HG02870 (cell line): ENCODE data around the gene RAPGEF1.
"Not testable (repeated sequence)": the region's sequence is repeated elsewhere in the genome, so short reads cannot be mapped to it uniquely, and the experiment has no call there.

Experiments
- ATAC-seq: cut with Tn5 transposase; IDR thresholded peaks from one replicate; pipeline ENCODE4 v1.9.1; 2021; ENCODE audit warnings: mild to moderate bottlenecking, moderate library complexity; ENCODE audit not compliant: unreplicated experiment

Gene RAPGEF1

GRCh38 chr9:131575946-131576853 is 163.7 kb downstream of the RAPGEF1 start:
- no peak for ATAC-seq

GRCh38 chr9:131574730-131575640 is 164.9 kb downstream of the RAPGEF1 start:
- ATAC-seq, result no peak

DNA sequence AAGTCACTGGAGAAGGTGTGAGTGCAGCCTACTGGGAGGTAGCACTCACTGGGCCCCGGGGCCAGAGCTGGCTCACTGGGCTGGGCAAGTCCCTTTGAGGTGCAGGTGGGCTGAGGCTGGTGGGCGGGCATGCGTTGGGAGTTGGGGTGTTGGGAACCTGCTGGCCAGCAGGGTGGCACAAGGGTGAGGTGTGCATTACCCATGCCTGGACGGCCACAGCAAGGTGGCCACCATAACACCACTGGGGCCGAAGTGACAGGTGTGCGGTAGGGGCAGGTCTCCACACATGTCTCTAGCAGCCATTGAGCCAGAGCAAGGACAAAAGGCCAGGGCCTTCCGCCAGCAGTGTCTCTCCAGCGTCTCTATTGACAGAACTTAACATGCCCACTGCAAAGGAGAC is 172.0 kb downstream of the RAPGEF1 start:
- no peak for ATAC-seq

DNA sequence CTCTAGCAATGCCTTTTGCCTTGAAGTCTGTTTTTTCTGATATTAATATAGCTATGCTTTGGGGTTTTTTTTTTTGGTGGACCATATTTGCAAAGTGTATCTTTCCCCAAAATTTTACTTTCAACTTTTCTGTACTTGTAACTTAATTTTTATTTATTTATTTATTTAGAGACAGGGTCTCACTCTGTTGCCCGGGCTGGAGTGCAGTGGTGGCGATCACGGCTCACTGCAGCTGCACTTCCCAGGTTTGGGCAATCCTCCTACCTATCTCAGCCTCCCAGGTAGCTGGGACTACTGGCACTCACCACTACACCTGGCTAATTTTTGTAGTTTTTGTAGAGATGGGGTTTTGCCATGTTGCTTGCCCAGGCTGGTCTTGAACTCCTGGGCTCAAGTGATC is 173.7 kb downstream of the RAPGEF1 start:
- no peak for ATAC-seq

DNA sequence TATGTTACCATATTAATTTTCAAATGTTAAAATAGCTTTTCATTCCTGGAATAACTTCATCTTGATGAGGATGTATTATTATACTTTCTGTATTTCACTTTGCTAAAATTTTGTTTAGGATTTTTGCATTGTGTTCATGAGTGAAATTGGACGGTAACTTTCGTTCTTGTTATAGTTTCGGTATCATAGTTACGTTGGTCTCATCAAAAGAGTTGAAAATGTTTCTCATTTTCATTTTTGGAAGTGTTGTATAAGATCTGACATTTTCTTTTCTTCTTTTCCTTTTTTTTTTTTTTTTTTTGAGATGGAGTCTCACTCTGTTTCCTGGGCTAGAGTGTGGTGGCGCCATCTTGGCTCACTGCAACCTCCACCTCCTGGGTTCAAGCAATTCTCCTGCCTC is 174.5 kb downstream of the RAPGEF1 start:
- ATAC-seq, result no peak

GRCh38 chr9:131562032-131562959 is 177.6 kb downstream of the RAPGEF1 start:
- ATAC-seq, result no peak

DNA sequence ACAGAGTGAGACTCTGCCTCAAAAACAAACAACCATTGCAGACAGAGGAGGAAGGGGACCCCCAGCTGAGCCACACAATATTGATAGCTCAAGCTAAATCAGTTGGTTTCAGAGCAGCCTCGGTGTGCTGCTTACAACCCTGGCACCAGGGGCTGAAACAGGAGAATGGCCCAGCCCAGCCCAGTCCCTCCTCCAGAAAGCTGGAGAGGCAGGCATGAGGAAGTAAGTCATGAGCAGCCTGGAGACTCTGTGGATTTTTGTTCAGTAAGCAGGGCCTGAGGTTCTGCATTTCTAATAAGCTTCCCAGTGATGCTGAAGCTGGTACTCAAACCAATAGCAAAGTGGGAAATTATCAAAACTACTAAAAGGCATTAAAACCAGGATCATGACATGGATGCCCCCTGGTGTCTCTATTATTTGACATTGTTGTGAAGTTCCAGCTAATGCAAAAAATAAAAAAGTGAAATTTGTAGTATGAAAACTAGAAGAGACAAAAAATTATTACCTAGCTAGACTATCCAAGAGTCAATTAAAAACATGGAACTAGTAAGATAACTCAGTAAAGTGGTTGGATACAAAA is 180.4 kb downstream of the RAPGEF1 start:
- ATAC-seq, result no peak

DNA sequence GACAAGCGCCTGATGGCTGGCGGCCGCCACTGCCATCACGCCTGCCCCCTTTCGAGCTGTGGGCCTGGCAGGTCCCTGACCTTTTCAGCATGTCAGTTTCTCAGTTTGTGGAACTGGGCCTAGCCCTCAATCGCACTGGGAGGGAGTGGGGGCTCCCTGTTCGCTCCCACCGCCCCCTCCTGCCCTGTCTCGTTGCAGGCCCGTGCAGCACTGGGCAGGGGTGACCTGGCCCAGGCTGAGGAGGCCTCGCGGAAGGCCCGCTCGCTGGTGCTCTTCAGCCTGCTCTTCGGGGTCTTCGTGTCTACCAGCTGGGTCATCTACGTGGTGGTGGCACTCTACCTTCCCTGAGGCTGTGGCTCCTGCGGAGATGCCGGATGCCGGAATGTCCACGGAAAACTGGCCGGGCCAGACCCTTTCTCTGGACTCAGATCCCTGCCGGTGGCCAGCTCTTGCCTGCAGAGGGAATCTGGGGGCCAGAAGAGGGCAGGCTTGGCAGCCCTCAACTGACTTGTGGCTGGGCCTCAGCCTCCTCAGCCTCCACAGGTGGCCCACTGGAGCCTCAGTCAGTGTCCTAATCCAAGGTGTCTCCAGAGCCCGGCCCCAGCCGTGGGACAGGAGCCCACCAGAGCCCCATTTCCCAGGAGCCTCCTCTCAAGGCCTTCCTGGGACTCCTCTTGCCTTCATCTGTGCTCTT is 181.9 kb downstream of the RAPGEF1 start:
- ATAC-seq, result no peak

- ATAC-seq, result no peak
Measured at GRCh38 chr9:131555841-131556673, 183.8 kb downstream of the RAPGEF1 start.

DNA sequence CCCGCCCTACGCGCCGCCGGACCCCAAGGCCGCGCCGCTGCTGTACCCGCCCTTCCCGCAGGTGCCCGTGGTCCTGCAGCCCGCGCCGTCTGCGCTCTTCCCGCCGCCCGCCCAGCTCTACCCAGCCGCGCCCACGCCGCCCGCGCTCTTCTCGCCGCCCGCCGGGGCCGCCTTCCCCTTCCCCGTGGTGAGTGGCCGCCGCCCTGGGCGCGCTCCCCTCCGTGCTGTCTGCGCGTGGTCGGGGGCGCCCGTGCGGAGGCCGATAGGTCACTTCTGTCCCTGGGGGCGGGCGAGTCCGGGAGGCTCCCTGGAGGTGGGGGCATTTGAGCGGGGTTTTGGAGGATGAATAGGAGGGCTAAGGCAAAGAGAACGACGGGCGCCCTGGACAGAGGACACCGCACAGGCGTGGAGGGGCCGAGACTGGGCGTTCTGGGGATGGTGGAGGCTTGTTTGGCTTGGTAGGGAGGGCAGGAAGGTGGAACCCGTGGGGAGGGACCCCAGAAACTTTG is 185.0 kb downstream of the RAPGEF1 start:
- ATAC-seq, result no peak

DNA sequence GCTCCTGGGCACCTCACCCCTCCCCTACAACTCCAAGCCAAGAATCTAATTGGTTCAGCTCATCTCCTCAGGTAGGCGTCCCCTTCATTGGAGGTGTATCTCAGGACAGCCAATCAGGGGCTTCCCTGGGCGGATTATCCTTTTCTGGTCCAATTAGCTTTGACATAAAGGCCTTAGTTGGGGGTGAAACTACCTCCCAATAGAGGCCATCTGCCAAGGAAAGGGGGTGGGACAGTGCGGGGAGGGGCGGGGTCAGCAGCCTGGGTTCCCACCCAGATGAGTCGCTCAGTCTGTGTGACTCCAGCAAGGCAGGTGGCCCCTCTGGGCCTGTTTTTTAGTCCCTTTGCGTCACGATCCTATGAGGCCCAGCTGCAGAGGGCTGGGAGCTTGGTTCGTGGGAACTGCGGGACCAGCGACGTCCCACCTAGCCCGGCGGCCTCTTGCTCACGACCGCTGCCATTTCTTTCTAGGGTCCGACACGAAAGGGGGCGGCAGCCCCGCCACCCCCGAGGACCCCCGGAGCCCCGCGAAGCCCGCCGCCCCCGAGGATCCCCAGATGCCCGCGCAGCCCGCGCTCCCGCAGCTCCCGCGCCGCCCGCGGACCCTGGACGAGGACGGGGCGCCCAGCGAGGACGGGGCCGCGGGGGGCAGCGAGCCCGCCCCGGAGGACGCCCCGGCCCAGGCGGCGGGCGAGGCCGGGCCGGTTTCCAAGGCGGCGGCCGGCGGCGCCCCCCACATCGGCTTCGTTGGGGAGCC is 185.6 kb downstream of the RAPGEF1 start:
- no peak for ATAC-seq

DNA sequence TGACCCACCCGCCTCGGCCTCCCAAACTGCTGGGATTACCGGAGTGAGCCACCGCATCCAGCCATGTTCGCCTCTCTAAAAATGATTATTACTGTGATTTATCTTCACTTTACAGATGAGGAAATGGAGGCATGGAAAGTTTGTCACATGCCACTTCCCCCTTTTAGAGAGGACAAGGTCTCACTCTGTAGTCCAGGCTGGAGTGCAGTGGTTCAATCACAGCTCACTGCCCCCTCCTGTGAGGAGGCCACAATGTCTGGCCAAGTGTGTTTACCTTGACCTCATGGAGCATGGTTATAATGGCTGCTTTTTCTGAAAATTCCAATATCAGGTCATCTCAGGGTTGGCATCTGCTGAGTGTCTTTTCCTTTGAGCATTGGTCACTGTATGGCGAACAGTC is 187.8 kb downstream of the RAPGEF1 start:
- ATAC-seq, result no peak

DNA sequence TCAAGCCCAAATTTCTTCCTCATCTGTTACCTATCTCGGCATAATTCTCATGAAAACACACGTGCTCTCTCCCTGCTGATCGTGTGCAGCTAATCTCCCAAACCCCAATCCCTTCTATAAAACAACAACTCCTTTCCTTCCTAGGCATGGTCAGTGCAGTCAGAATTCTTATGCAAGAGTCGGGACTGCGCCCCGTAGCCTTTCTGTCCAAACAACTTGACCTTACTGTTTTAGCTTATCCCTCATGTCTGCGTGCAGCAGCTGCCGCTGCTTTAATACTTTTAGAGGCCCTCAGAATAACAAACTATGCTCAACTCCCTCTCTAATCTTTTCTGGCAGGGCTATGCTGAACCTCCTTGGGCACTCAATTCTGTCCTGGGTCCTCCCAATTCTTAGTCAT is 189.4 kb downstream of the RAPGEF1 start:
- not testable (repeated sequence) for ATAC-seq

DNA sequence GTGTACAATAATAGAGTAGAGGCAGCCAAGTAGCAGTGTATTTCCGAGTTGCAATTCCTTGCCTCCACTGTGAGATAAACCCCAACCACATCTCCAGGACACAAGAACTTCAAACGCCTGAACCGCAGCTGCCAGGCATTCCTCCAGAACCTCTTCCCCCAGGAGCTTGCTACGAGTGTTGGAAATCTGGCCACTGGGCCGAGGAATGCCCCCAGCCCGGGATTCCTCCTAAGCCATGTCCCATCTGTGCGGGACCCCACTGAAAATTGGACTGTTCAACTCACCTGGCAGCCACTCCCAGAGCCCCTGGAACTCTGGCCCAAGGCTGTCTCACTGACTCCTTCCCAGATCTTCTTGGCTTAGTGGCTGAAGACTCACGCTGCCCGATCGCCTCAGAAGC is 190.7 kb downstream of the RAPGEF1 start:
- not testable (repeated sequence) for ATAC-seq

GRCh38 chr9:131546336-131547084 is 193.4 kb downstream of the RAPGEF1 start:
- no peak for ATAC-seq

GRCh38 chr9:131545786-131546335 is 194.0 kb downstream of the RAPGEF1 start:
- ATAC-seq, result no peak
